GM23338 (cell line): Measurements from ENCODE around the gene JPH4. TPM values are rescaled to one million over a fixed set of nuclear protein-coding genes. Genes with fewer than 3 reads are reported as not detected.
A peak's percentile ranks its signal among the peaks of the same experiment; 100 is the strongest.

ENCODE experiments used
- ATAC-seq: fragments of 200-7000 bp; cut with Tn5 transposase; 3 replicates; pipeline ENCODE4 v1.9.1; 2020
- DNase-seq: peaks from one replicate; pipeline ENCODE4 v3.0.0-alpha.2; 2015; ENCODE audit warnings: low spot score
- H2AFZ ChIP-seq: fragments of 200-600 bp; sonication (generic); 2 replicates; pipeline ENCODE4 v1.8.0; 2016; ENCODE audit warnings: antibody characterized with exemption, mild to moderate bottlenecking, moderate library complexity
- H3F3A ChIP-seq: fragments of 200-600 bp; sonication (generic); replicated peaks from 2 replicates; pipeline ENCODE4 v1.8.0; 2017; ENCODE audit warnings: antibody characterized with exemption, mixed run types, low read depth
- H3K27ac ChIP-seq: fragments of 200-600 bp; sonication (generic); 2 replicates; pipeline ENCODE4 v1.6.1; 2016; ENCODE audit warnings: low read depth
- H3K27me3 ChIP-seq: fragments of 200-600 bp; sonication (generic); 2 replicates; pipeline ENCODE4 v1.8.0; 2016; ENCODE audit warnings: mild to moderate bottlenecking, mixed run types, moderate library complexity; ENCODE audit not compliant: insufficient read depth
- H3K36me3 ChIP-seq: fragments of 200-600 bp; sonication (generic); 2 replicates; pipeline ENCODE4 v1.8.0; 2016; ENCODE audit warnings: mild to moderate bottlenecking; ENCODE audit not compliant: insufficient read depth
- H3K4me1 ChIP-seq: fragments of 200-600 bp; sonication (generic); 2 replicates; pipeline ENCODE4 v1.8.0; 2016; ENCODE audit warnings: mild to moderate bottlenecking, moderate library complexity; ENCODE audit not compliant: insufficient read depth
- H3K4me2 ChIP-seq: fragments of 200-600 bp; sonication (generic); 2 replicates; pipeline ENCODE4 v1.7.1; 2017; ENCODE audit warnings: mixed run types
- H3K4me3 ChIP-seq: fragments of 200-600 bp; sonication (generic); 2 replicates; pipeline ENCODE4 v1.6.1; 2016; ENCODE audit warnings: mixed run types
- H3K79me2 ChIP-seq: fragments of 200-600 bp; sonication (generic); replicated peaks from 2 replicates; pipeline ENCODE4 v1.8.0; 2017; ENCODE audit warnings: mild to moderate bottlenecking; ENCODE audit not compliant: insufficient read depth
- H3K9me2 ChIP-seq: fragments of 200-600 bp; sonication (generic); 2 replicates; pipeline ENCODE4 v1.8.0; 2017; ENCODE audit not compliant: insufficient read depth
- H4K20me1 ChIP-seq: fragments of 200-600 bp; sonication (generic); replicated peaks from 2 replicates; pipeline ENCODE4 v1.8.0; 2017; ENCODE audit warnings: mild to moderate bottlenecking; ENCODE audit not compliant: insufficient read depth
- H3K27ac Mint-ChIP-seq: 2 replicates; pipeline ENCODE4 v1.8.0; 2020; ENCODE audit warnings: inconsistent platforms, mild to moderate bottlenecking, moderate library complexity, mixed read lengths
- H3K27me3 Mint-ChIP-seq: 3 replicates; pipeline ENCODE4 v1.8.0; 2022; ENCODE audit warnings: low read depth, mild to moderate bottlenecking, moderate library complexity, mixed read lengths, inconsistent platforms; ENCODE audit not compliant: insufficient read depth, poor library complexity
- H3K36me3 Mint-ChIP-seq: 3 replicates; pipeline ENCODE4 v1.8.0; 2021; ENCODE audit warnings: low read depth, mild to moderate bottlenecking, inconsistent platforms, moderate library complexity, mixed read lengths
- H3K4me1 Mint-ChIP-seq: 3 replicates; pipeline ENCODE4 v1.8.0; 2020; ENCODE audit warnings: mild to moderate bottlenecking, inconsistent platforms, mixed read lengths
- H3K4me3 Mint-ChIP-seq: 3 replicates; pipeline ENCODE4 v1.8.0; 2021; ENCODE audit warnings: moderate library complexity, mild to moderate bottlenecking, inconsistent platforms, mixed read lengths
- H3K9me3 Mint-ChIP-seq: 3 replicates; pipeline ENCODE4 v1.8.0; 2020; ENCODE audit warnings: moderate library complexity, mild to moderate bottlenecking, inconsistent platforms, mixed read lengths
- CREB1 ChIP-seq: fragments of 250-450 bp; sonication (Bioruptor Pico); IDR thresholded peaks from 2 replicates; pipeline ENCODE4 v1.5.0; 2020; ENCODE audit warnings: low read depth, mild to moderate bottlenecking, moderate library complexity
- CTCF ChIP-seq, 2 experiments: fragments of 200-600 bp in 1 of 2; sonication (generic) in 1 of 2; conservative IDR thresholded peaks; 2 replicates each; pipeline versions ENCODE4 v1.5.1 to v1.6.1; 2016 to 2017; ENCODE audit warnings: antibody characterized with exemption in 2 of 2, low read depth in 2 of 2, mild to moderate bottlenecking in 2 of 2, moderate library complexity in 1 of 2
- ETS1 ChIP-seq: IDR thresholded peaks from 2 replicates; pipeline ENCODE4 v1.6.1; 2016; ENCODE audit warnings: antibody characterized with exemption
- EZH2 ChIP-seq: fragments of 200-600 bp; sonication (generic); IDR thresholded peaks from one replicate; pipeline ENCODE4 v1.8.0; 2017; ENCODE audit warnings: antibody characterized with exemption, mild to moderate bottlenecking, low read depth; ENCODE audit not compliant: unreplicated experiment
- EZH2phosphoT487 ChIP-seq: fragments of 200-600 bp; sonication (generic); IDR thresholded peaks from one replicate; pipeline ENCODE4 v1.8.1; 2018; ENCODE audit warnings: antibody characterized with exemption; ENCODE audit not compliant: unreplicated experiment
- JUNB ChIP-seq: IDR thresholded peaks from one replicate; pipeline ENCODE4 v1.6.1; 2016; ENCODE audit warnings: antibody characterized with exemption; ENCODE audit not compliant: unreplicated experiment
- NANOG ChIP-seq: IDR thresholded peaks from 2 replicates; pipeline ENCODE4 v1.6.1; 2016; ENCODE audit warnings: antibody characterized with exemption, borderline replicate concordance
- POLR2AphosphoS5 ChIP-seq: IDR thresholded peaks from 2 replicates; pipeline ENCODE4 v1.6.1; 2016; ENCODE audit warnings: antibody characterized with exemption, low read depth
- REST ChIP-seq: IDR thresholded peaks from one replicate; pipeline ENCODE4 v1.6.1; 2018; ENCODE audit warnings: antibody characterized with exemption; ENCODE audit not compliant: unreplicated experiment
- STAT1 ChIP-seq: IDR thresholded peaks from one replicate; pipeline ENCODE4 v1.6.1; 2016; ENCODE audit warnings: antibody characterized with exemption; ENCODE audit not compliant: unreplicated experiment
- ZNF114 ChIP-seq: fragments of 250-450 bp; sonication (Bioruptor Pico); IDR thresholded peaks from 2 replicates; pipeline ENCODE4 v1.5.0; 2020; ENCODE audit warnings: mild to moderate bottlenecking, moderate library complexity
- polyA plus RNA-seq: library from polyadenylated mRNA; unstranded; fragments of >200 nt; fragmentation: Nextera tagmentation; extraction: Ambion mirVana; gene quantifications from 2 replicates; pipeline ENCODE4 v1.2.1, GENCODE V29; 2016
- total RNA-seq: library from RNA; depleted of rRNA; stranded (reverse); fragments of >200 nt; shearing (Covaris generic); gene quantifications from 2 replicates; pipeline ENCODE4 v1.2.3, GENCODE V29; 2014

Gene JPH4
- total and polyA plus RNA-seq, 2 experiments from 2014 or later = 11.0 to 29.9 TPM

GRCh38 chr14:23556700-23557440 is 21.7 kb downstream of the JPH4 start:
- Histone ChIP-seq H3K4me3 (peak overlapping the region; percentile 74), H3K36me3 (no peaks in the 10 kb centered on the region; the same call in 1 of the 2 replicates), H3K4me2 (peak overlapping the region; percentile 95), H3K27me3 (no peaks in the 10 kb centered on the region), H3K79me2 (peaks cover 19% of the 10 kb centered on the region), H4K20me1 (no peaks in the 10 kb centered on the region; the same call in 1 of the 2 replicates), H3K27ac (peak overlapping the region; percentile 90), H3F3A (peaks cover 13% of the 10 kb centered on the region; the same call in 1 of the 2 replicates), H3K9me2 (no peaks in the 10 kb centered on the region), H3K4me1 (peaks cover 41% of the 10 kb centered on the region), H2AFZ (no peak overlapping the region; the same call in 1 of the 2 replicates)
- peaks cover 15% of the 10 kb centered on the region for H3K27me3 Mint-ChIP-seq
- H3K4me1 Mint-ChIP-seq = peaks cover 49% of the 10 kb centered on the region
- peak overlapping the region; percentile 92 for H3K27ac Mint-ChIP-seq
- H3K9me3 Mint-ChIP-seq = no peaks in the 10 kb centered on the region
- H3K36me3 Mint-ChIP-seq = peaks cover 38% of the 10 kb centered on the region
- TF ChIP-seq ETS1 (no peak), EZH2 (no peak), CREB1 (CRISPR knock-in tag) (no peak), STAT1 (no peak), NANOG (no peak), POLR2AphosphoS5 (no peak), JUNB (no peak), EZH2phosphoT487 (no peak), CTCF (conservative IDR thresholded peaks at IDR 0.05; ENCODE audit: low read depth in 2 of 2) (no peak), REST (no peak), ZNF114 (CRISPR knock-in tag) (no peak)
- peak overlapping the region; percentile 92 for H3K4me3 Mint-ChIP-seq
- no peak for DNase-seq
- peak; percentile 6 for ATAC-seq
